GM20431 (cell line): Measurements from ENCODE around the gene GABRG3.

Source experiments
- in situ Hi-C: fragments of 300-500 bp; cut with MseI, MboI; formaldehyde crosslinking; loops from one replicate; pipeline ENCODE4 v1.15.0; 2020; ENCODE audit warnings: low sequenced_read_pairs; ENCODE audit not compliant: unreplicated experiment

GABRG3 gene

GRCh38 chr15:27527490-27528067, 556.6 kb downstream of the GABRG3 start:
- in situ Hi-C loops: no loop called here

DNA sequence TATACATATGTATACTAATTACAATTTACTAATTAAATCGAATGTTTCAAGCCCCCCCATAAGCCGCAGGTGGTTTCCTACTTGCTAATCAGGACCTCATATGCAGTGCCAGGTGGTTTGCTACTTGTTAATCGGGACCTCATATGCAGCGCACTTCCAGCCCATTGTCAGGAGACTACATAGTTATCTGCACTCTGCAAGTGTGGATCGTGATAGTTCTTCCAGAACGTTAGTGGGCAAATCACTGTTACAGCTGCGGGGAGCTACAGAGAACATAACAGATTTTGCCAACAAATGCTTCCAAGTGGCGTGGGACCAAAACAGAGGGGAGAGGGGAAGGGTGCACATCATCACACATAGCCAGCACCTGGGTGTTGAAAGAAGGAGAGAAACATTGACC, 558.4 kb downstream of the GABRG3 start:
- in situ Hi-C loops: no loop called here

DNA sequence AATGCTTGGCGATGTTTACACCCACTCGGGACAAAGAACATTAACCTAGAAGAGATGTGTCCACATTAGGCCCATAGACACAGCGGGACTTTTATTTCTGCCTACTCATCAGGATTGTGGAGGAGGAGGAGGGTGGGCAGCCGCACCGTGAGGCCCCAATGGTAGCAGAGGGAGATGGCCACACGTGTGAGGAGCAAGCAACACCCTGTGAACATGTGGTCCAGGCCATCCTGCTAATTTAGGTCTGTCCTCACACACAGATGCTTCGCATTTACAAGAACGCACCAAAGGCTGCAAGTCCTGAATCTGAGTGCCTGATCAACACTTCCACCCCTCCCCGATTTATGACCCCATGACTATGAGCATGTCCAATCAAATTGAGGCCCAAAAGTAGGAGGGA, 560.0 kb downstream of the GABRG3 start:
- in situ Hi-C loops: no loop called here

DNA sequence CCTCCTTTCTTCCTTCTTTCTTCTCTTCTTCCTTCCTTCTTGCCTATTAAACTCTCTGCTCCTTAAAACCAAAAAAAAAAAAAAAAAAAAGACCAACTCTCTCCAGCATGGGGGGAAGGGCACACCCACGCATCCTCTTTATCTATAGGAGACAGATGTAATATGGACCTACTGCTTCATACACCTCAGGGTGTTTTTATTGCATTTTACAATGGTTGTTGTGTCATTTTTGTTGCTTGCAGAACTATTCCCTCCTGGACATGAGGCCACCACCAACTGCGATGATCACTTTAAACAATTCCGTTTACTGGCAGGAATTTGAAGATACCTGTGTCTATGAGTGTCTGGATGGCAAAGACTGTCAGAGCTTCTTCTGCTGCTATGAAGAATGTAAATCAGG, 561.4 kb downstream of the GABRG3 start:
- in situ Hi-C loops: no loop called here

DNA sequence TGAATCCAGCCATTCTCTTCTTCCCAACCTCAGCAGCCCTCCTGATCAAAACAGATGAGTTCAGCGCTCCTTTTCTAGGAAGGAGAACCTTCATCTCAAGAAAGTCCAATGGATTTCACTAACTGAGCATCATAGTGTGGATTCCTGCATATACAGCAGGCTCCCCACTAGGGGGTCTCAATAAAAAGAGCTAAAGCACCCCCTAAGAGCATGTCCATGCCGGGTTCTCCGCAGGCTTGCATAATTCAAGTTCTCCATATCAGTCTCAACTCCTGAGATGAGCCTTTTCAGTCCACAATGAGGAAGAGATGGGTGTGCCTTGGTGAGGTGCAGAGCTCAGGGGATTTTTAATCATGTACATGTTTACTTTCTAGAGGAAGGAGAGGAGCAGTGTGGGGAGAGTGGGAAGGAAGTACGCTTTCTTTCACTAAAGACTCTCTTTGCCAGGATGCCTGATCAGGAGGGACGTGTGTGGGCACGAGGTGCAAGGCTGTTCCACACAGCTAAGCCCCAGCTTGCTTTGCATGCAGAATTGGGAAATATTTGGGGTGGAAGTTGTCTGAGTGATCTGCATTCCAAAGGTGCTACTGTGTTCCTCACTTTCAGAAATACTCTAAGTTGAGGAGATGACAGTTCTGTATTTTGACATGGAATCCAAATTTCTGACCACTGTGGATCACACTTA, 564.6 kb downstream of the GABRG3 start:
- in situ Hi-C loops: no loop called here

DNA sequence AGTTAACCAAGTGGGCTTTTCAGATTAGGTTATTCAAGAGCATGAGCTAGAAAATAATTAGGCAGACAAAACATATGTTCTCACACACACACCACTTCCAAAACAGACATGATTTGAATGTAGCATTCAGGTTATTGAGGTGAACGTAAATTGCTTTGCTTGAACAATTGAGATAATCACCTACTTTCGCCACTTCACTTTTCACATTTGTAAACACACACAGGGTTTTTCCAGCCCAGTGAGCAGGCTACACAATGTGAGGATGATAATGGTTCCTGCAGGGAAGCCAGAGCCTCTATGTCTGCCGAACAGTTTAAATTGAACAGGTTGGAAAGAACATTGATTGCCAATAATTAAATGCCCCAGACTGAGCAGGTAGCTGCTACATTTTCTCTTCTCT, 567.3 kb downstream of the GABRG3 start:
- in situ Hi-C loops: no loop called here

- in situ Hi-C loops: no loop called here
These were observed 570.6 kb downstream of the GABRG3 start for GRCh38 chr15:27541581-27541980.

GRCh38 chr15:27545494-27546255, 574.7 kb downstream of the GABRG3 start:
- in situ Hi-C loops: no loop called here

- in situ Hi-C loops: no loop called here
These were observed 578.8 kb downstream of the GABRG3 start for GRCh38 chr15:27549746-27550145.

- in situ Hi-C loops: no loop called here
These were observed 579.7 kb downstream of the GABRG3 start for GRCh38 chr15:27550635-27551034.

DNA sequence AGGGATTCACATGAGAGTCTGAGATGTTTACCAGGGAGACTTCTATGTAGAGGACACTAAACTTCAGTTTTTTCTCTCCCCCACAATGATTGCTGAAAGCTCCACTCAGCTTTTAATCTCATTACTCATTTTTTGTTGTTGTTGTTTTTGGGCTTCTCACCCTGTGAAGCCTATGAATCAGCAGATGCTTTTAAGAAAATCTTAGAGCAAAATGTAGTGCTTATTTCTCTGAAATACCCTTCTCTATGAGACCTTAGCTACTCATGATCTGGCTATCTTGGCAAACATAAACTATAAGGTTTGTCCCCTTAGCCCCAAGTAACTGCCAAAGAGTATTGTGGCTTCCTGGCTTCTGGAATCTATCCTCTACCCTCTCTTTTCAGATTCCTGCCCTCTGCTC, 590.8 kb downstream of the GABRG3 start:
- in situ Hi-C loops: no loop called here

- in situ Hi-C loops: no loop called here
These were observed 592.9 kb downstream of the GABRG3 start for GRCh38 chr15:27563765-27564370.

DNA sequence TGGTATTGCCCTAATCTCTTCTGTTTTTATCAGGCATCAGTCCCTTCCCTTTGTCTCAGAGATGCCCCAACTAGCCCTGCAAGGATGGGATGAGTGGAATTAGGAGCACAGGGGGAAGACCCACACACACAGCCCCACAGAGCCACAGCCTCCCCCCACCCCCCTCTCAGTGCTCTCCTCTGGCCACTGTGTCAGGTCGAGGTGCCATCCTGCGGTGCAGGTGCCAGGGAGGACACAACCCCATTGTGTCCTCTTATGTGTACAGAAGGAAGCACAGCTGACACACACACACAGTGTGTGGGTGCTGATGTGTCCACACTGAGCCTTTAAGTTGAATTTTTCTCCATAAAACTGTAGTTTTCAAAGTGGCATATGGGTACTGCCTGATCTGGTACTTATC, 593.7 kb downstream of the GABRG3 start:
- in situ Hi-C loops: no loop called here

- in situ Hi-C loops: no loop called here
These were observed 599.8 kb downstream of the GABRG3 start for GRCh38 chr15:27570746-27571145.

GRCh38 chr15:27573805-27574485, 603.0 kb downstream of the GABRG3 start:
- in situ Hi-C loops: no loop called here

DNA sequence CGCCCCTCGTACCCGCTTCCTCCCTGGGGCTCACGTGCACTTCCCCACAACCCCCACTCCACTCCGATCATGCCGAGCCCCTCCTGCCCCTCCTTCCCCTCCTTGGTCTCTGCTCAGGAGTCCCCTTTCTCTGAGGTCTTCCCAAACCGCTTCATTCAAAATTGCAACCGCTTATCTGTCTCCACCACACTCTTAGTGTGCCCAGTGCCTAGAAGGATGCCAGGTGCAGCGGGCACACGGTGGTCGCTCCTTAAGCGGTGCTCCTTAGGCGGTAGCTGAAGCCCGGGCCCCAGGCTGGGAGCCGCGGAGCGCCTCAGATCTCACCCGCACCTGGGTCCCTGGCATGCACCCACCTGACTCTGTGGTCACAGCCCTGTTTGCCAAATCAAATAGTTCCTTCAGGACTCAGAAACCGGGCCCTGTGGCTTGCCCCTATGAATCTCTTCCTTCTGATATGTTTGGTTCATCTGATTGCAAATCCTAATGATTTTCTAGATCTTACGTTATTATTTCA, 603.6 kb downstream of the GABRG3 start:
- in situ Hi-C loops: no loop called here

DNA sequence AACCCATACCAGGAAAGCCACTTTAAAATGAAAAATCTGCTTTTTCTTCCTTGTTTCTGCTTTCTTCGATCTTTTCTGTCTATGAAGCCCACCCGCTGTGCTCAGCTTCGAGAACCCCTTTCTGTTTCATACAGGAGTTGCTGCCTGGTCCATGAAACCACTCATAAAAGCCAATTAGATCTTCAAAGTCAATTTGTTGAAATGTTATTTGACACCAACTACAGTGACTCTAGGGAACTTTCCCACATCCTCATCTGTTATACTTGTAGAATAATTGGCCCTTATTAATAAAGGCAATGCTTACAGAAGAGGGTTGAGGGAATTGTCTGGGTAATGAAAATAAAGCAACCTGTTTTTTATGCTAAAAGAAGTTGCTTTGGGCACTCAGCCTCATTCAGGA, 604.5 kb downstream of the GABRG3 start:
- in situ Hi-C loops: no loop called here

- in situ Hi-C loops: no loop called here
These were observed 605.6 kb downstream of the GABRG3 start for GRCh38 chr15:27576576-27576975.

DNA sequence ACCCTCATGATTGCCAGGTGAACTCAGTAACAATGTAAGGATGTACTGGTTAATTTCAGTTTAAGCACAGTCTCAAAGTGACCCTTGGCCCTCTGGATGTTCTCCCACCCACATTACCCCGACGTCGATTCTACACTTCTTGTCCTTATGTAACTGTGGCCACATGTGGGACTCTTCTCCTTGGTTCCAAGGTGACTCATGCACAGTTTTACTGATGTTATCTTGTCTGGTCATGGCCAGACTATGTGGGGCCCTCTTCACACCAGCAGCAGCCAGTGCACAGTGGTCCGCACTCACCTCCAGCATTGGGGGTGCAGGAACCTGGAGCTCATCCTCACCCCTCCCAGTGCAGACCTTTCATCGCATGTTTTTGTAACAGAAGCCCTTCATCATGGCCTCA, 608.8 kb downstream of the GABRG3 start:
- in situ Hi-C loops: no loop called here

DNA sequence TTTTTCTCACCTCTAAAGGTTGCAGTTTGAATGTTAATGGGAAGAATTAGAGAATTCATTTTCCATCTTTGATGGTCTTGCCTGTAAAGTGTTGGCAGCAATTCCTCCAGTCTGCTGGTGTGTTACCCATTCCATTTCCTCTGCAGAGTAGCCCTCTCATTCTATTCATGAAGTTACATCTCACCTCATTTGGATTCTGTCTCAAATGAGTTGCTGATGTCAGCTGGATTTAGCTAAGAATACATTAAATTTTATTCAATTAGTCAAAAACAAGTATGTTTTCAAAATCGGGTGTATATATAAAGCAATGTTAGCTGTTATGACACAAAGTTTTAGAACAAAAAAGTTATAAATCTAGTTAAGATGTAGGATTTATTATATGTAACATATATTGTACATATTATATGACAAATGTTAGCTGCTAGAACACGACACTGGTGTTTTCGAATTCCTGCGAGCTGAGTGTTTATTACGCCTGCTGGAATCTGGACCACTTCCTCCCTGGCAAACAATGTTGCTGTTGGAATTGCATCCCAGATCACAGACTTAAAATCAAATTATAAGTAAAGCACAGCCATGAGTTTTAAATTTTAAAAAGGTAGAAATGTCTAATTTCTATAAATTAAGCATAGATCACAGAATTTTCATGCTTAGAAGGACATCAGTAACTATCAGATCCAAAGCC, 611.9 kb downstream of the GABRG3 start:
- in situ Hi-C loops: no loop called here
